Pancreas (tissue), 10 donors: Measurements from ENCODE around the gene EPS8. TPM values are rescaled to one million over a fixed set of nuclear protein-coding genes. Genes with fewer than 3 reads are reported as not detected.
A peak's percentile ranks its signal among the peaks of the same experiment; 100 is the strongest.

Source experiments
- ATAC-seq, 4 donors: fragments of 200-7000 bp; cut with Tn5 transposase; one replicate each; pipeline versions ENCODE4 v1.8.0 to v1.9.1; 2020; ENCODE audit warnings: mild to moderate bottlenecking in 4 of 4, moderate library complexity in 4 of 4
- DNase-seq, 6 donors: peaks; one replicate each; pipeline ENCODE4 v3.0.0-alpha.2; 2020
- FAIRE-seq: peaks from 2 replicates; lab custom pipeline; 2012; peaks lifted over from hg19 to GRCh38; lab: Jason Lieb, UNC
- H3K27ac ChIP-seq, 4 donors: fragments of 200-600 bp; sonication (generic); 1 replicate in 3 of 4; 2 replicates in 1 of 4; pipeline versions ENCODE4 v1.5.0 to v1.8.0; 2020
- H3K27me3 ChIP-seq, 4 donors: fragments of 200-600 bp; one replicate each; pipeline ENCODE4 v1.8.0; 2021
- H3K36me3 ChIP-seq, 3 donors: fragments of 200-600 bp; sonication (generic) in 1 of 3; one replicate each; pipeline versions ENCODE4 v1.5.0 to v1.8.0; 2020 to 2021
- H3K4me1 ChIP-seq, 3 donors: fragments of 200-600 bp; one replicate each; pipeline ENCODE4 v1.8.0; 2021
- H3K4me3 ChIP-seq, 4 donors: fragments of 200-600 bp; sonication (generic) in 2 of 4; one replicate each; pipeline versions ENCODE4 v1.5.0 to v1.8.0; 2020 to 2021
- H3K9me3 ChIP-seq, 4 donors: fragments of 200-600 bp; one replicate each; pipeline ENCODE4 v1.8.0; 2021
- WGBS, 2 donors: extraction: QIAGEN DNeasy Blood & Tissue Kit; methylation state at CpG; one replicate each; pipeline ENCODE4 v1.1.7; 2013; 5-methylcytosine and 5-hydroxymethylcytosine counted together
- intact Hi-C, 3 donors: fragments of 100-400 bp; cut with DNase I; formaldehyde crosslinking; loops; one replicate each; pipeline versions ENCODE4 v1.11.1 to v1.14.2; 2022
- polyA plus RNA-seq, 2 donors: library from polyadenylated mRNA; stranded (reverse); fragments of 200-250 nt; gene quantifications; one replicate each; pipeline ENCODE4 v1.2.3, GENCODE V29; 2013
- total RNA-seq, 6 donors: library from RNA; stranded (reverse); fragmentation: NEBNext Ultra II Directional in 4 of 6; extraction: Animal tissue kit (Norgen Biotek cat#: 25700) in 4 of 6; gene quantifications; one replicate each; pipeline versions ENCODE4 v1.2.1 to v1.2.4, GENCODE V29; 2021 to 2023
- TF ChIP-seq, protein P1 (sequence below), 4 donors: fragments of 200-600 bp; sonication (generic) in 3 of 4; IDR thresholded peaks; one replicate each; pipeline versions ENCODE4 v1.5.0 to v1.8.0; 2021; ENCODE audit warnings: antibody characterized with exemption in 4 of 4
- donor health status: healthy with polysubstance abuse.
- donor health status: DM: no; HTN: no; CAD: no; lungs with moderate emphysema.
- donor health status: DM: no; HTN: no; CAD: no.
- donor health status: control.
- donor health status: control.
- donor health status: Bipolar disorder and iron deficiency.
- donor health status: DM: yes; HTN: yes; CAD: no.
- donor health status: DM: no; HTN: no; CAD: no.
- donor health status: DM: no; HTN: no; CAD: no.
- donor health status: DM: yes; HTN: yes; CAD: no.

Gene EPS8
- total and polyA plus RNA-seq, 8 donors = 8.2 to 26.7 (median 10.6) TPM

DNA sequence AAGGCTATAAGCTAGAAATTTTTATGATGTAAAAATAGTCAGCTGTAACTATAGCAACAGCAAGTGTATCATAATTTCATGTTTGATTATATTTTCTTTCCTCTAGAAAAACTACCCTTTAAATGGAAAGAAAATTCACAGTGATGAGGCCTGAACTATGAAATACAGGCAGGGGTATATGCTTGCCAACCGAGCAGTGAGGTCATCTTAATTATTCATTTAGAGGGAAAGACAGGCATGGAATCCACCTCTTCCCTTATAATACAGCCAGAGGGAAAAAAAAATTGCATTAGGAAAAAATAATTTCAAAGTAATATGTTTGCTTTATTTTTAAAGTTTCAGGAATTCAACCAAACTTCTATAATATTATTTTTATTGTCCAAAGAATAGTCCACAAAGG is 139.8 kb downstream of the EPS8 start:
- ATAC-seq (no peak), FAIRE-seq (peak; percentile 32), DNase-seq (no peak)
- Histone ChIP-seq H3K36me3 (peaks cover 0 to 8% (median 0%) of the 10 kb centered on the region in 3 donors), H3K9me3 (no peaks in the 10 kb centered on the region), H3K27ac (no peak overlapping the region), H3K27me3 (no peaks in the 10 kb centered on the region), H3K4me3 (no peak overlapping the region), H3K4me1 (no peaks in the 10 kb centered on the region)
- WGBS, 2 donors = 74 to 80% methylated on average over 1 of the region's 1 CpG
- TF ChIP-seq, protein P1, sequence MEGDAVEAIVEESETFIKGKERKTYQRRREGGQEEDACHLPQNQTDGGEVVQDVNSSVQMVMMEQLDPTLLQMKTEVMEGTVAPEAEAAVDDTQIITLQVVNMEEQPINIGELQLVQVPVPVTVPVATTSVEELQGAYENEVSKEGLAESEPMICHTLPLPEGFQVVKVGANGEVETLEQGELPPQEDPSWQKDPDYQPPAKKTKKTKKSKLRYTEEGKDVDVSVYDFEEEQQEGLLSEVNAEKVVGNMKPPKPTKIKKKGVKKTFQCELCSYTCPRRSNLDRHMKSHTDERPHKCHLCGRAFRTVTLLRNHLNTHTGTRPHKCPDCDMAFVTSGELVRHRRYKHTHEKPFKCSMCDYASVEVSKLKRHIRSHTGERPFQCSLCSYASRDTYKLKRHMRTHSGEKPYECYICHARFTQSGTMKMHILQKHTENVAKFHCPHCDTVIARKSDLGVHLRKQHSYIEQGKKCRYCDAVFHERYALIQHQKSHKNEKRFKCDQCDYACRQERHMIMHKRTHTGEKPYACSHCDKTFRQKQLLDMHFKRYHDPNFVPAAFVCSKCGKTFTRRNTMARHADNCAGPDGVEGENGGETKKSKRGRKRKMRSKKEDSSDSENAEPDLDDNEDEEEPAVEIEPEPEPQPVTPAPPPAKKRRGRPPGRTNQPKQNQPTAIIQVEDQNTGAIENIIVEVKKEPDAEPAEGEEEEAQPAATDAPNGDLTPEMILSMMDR (IDR thresholded peaks at IDR 0.05) = no peak
- intact Hi-C loops = no loop called here

DNA sequence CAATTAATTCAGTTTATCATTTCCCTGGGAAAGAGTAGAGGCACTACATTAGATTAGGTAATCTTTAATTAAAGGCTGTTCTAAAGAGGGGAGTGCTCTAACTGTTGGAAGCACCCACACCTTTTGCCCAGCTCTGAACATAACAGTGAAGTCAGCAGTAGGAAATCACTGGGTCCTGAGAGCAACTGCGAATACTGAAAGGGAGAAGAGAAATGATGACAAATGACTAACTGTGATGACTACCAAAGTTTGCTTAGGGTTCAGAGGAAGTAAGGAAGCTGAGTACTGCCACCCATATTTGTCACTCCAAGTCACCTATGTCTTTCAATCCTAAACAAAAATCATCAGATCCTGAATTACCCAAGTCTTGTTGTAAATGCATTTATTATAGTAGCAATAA is 140.6 kb downstream of the EPS8 start:
- FAIRE-seq (no peak), ATAC-seq (no peak)
- TF ChIP-seq, protein P1 (IDR thresholded peaks at IDR 0.05) = no peak

DNA sequence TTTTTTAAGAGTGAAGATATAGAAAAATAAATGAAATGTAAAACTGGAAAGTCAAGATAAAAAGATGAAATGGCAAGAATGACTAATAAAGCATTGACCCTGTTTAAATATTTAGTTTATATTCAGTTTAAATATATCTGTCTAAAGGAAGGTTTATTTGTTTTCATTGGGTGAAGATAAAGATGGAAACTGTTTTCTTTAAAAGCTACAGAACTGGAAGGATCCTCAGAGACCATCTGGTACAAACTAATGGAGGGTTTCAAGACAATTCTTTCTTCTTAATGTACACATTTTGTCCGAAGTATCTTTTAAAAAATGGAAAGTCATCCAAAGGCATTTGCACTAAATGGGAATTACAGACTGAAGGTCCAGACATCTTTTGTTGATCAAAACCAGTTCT is 142.6 kb downstream of the EPS8 start:
- no peak for ATAC-seq
- TF ChIP-seq, protein P1 (IDR thresholded peaks at IDR 0.05) = no peak
- H3K27ac ChIP-seq = no peak overlapping the region
- no peak for DNase-seq
- H3K4me1 ChIP-seq = no peaks in the 10 kb centered on the region
- no peak overlapping the region for H3K4me3 ChIP-seq
- H3K36me3 ChIP-seq = peaks cover 0 to 8% (median 0%) of the 10 kb centered on the region in 3 donors
- no peak for FAIRE-seq
- WGBS, 2 donors = 0% methylated on average over 1 of the region's 1 CpG
- intact Hi-C loops = no loop called here
- H3K27me3 ChIP-seq = no peaks in the 10 kb centered on the region
- H3K9me3 ChIP-seq = no peaks in the 10 kb centered on the region

More for the DNA sequence above, 140.6 kb downstream of the EPS8 start:
- 82 to 84% methylated on average over 1 of the region's 1 CpG for WGBS, 2 donors
- DNase-seq = no peak
- Histone ChIP-seq H3K27me3 (no peaks in the 10 kb centered on the region), H3K4me3 (no peak overlapping the region), H3K36me3 (peaks cover 0 to 8% (median 0%) of the 10 kb centered on the region in 3 donors), H3K4me1 (no peaks in the 10 kb centered on the region), H3K27ac (no peak overlapping the region), H3K9me3 (no peaks in the 10 kb centered on the region)
- intact Hi-C loops = no loop called here

DNA sequence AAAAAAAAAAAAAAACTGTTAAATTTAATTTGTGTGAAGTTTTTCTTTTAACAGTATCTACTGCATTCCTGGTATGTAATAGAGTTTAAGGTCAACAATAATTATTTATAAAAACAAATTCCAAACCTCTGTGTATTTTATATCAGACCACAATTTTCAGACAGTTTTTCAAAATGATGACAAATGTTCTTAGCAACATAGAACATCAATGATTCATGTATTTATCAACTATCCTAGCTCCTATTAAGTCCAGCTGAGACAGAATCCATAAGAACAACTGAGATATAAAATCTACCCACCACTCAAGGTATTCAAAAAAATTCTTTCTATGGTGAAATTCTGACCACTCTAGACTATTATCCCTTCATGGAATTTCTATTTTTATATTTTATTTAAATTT is 144.5 kb downstream of the EPS8 start:
- intact Hi-C loops = no loop called here
- H3K36me3 ChIP-seq = peaks cover 0 to 8% (median 8%) of the 10 kb centered on the region in 3 donors
- no peak for FAIRE-seq

DNA sequence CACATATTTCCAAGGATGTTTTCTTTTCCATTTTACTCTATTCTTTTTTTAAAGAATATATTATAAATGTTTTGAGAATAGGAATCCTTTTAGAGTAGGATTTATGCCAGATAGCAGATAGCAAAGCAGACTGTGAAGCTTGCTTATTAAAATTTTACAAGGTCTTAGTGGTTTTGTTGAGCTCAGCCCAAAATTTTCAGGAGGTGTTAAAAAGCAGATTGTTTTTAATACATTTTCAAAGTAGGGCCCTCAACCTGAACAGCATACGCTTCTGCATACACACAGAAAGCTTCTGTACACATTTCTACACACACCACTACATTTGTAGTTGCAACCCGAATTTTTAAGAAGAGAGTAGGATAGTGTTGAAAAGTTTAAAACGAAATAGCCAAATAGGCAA is 151.0 kb downstream of the EPS8 start:
- Histone ChIP-seq H3K9me3 (no peaks in the 10 kb centered on the region), H3K27ac (no peak overlapping the region), H3K4me1 (no peaks in the 10 kb centered on the region), H3K4me3 (no peak overlapping the region), H3K27me3 (no peaks in the 10 kb centered on the region), H3K36me3 (peaks cover 0 to 8% (median 6%) of the 10 kb centered on the region in 3 donors)
- no peak for FAIRE-seq
- no peak for ATAC-seq
- TF ChIP-seq, protein P1 (IDR thresholded peaks at IDR 0.05) = no peak
- intact Hi-C loops = no loop called here
- DNase-seq = no peak
- 73 to 81% methylated on average over 3 of the region's 3 CpGs for WGBS, 2 donors

More for the DNA sequence above, 144.5 kb downstream of the EPS8 start:
- no peaks in the 10 kb centered on the region for H3K9me3 ChIP-seq
- H3K27ac ChIP-seq = no peak overlapping the region
- H3K4me3 ChIP-seq = no peak overlapping the region
- no peaks in the 10 kb centered on the region for H3K27me3 ChIP-seq
- DNase-seq (no peak), ATAC-seq (no peak)
- TF ChIP-seq, protein P1 (IDR thresholded peaks at IDR 0.05) = no peak
- no peaks in the 10 kb centered on the region for H3K4me1 ChIP-seq
